Activated naive CD8-positive, alpha-beta T cell treated with anti-CD3 and anti-CD28 coated beads, Interleukin-2, amount 50 U/mL, for 16 hours (primary cell): Measurements from ENCODE around the gene LRRC4B.
"Not testable (repeated sequence)": the region's sequence is repeated elsewhere in the genome, so short reads cannot be mapped to it uniquely, and the experiment has no call there.

ENCODE experiments used
- DNase-seq: peaks from one replicate; pipeline ENCODE4 v3.0.0-alpha.2; 2020; ENCODE audit warnings: low read depth, low spot score

Gene LRRC4B

DNA sequence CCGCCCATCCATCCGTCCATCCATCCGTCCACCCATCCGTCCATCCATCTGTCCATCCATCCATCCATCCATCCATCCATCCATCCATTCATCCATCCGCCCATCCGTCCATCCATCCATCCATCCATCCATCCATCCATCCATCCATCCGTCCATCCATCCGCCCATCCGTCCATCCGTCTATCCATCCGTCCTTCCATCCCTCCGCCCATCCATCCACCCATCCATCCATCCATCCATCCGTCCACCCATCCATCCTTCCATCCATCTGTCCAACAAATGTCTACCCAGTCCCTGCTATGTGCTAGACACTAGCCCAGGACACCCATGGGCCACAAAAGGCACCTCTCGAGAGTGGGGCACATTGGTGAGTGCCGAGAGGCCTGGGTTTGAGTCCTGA, 15.7 kb downstream of the LRRC4B start:
- no peak for DNase-seq

DNA sequence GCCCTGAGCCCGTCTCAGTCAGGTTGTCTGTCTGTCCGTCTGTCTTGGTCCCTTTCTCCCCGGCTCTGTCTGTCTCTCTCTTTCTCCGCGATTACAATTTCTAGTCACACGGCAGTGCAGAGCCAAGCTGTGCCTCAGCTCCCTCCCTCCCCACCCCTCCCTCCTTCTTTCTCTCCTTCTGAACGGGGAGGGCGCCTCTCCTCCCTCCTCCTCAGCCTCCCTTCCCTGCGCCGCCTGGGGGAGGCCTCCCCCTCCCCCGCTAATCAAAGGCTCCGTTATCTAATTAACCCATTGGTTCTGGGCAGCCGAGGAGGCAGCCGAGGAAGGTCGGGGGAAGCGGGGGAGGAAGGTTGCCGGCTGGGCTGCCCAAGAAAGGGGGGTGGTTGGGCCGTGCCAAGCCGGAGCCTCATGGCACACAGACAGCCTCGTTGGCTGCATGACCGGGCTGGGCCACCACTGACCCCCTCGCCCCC, 16.5 kb downstream of the LRRC4B start:
- no peak for DNase-seq

DNA sequence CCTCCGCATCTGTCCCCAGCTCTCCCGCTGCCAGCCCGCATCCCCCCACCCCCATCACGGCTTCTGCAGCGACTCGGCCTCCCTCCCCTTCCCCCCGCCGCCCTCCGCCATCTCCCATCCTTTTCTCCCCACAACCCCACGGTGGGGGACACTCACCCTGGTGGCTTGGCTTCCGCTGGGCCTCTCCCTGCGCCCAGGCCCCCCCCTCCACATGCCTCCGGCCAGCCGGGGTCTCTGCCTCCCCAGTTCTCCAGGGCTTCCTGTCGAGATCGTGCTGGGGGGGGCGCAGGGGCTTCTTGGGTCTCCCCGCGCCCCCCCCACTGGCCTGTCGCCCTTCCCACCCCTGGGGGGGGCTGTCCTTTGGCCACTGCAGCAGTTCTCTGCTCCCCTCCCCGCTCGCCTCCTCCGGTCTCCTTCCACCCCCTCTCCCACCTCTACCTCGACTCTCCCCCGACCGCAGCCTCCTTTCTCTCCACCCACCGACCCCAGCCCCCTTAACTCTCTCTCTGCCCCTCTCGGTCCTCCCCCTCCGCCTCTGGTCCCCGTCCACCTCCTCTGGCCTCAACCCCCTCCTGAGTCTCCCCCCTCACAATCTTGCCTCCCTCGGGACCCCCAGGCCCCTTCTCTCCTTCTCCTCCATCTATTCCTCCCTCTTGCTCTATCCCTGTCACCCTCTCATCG, 17.1 kb downstream of the LRRC4B start:
- DNase-seq, result no peak

- no peak for DNase-seq
Measured at GRCh38 chr19:50550594-50550966, 17.7 kb downstream of the LRRC4B start.

GRCh38 chr19:50549927-50550593, 18.2 kb downstream of the LRRC4B start:
- DNase-seq, result no peak

DNA sequence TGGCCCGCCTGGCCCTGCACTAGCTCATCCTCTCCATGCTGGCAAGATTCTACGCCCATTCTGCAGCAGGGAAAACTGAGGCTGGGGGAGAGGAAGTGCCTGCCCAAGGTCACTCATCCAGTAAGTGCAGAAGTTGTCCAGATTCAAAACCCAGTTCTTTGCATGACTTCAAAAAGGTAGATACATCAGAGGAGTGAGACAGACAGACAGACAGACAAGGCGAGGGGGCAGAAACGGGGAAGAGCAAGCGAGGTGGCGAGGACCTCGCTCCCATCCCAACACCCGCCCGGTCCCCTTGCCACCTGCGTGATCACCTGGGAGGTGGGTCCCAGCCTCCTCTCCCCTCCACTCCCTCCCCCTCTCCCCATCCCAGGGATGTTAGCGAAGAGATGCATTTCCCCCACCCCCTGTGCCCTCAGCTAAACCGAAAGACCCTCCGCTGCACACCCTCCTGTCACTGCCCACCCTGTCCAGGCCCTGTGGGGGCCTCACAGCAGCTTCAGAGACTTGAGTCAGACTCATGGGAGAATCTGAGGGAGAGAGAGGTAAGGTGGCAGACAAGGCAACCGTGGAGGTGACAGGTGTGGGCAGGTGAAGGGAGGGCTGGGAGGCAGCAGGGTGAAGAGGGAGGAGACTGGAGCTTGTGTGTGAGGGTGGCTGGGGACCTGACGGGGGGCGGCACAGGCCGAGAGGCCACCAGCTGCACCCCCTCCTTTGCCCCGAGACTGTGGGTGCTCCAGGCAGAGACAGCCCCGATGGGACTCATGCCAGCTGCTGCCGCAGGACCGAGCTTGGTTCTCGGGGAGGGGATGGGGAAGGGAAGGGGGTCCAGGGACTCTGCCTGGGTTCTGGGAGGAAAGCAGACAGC, 18.9 kb downstream of the LRRC4B start:
- no peak for DNase-seq

DNA sequence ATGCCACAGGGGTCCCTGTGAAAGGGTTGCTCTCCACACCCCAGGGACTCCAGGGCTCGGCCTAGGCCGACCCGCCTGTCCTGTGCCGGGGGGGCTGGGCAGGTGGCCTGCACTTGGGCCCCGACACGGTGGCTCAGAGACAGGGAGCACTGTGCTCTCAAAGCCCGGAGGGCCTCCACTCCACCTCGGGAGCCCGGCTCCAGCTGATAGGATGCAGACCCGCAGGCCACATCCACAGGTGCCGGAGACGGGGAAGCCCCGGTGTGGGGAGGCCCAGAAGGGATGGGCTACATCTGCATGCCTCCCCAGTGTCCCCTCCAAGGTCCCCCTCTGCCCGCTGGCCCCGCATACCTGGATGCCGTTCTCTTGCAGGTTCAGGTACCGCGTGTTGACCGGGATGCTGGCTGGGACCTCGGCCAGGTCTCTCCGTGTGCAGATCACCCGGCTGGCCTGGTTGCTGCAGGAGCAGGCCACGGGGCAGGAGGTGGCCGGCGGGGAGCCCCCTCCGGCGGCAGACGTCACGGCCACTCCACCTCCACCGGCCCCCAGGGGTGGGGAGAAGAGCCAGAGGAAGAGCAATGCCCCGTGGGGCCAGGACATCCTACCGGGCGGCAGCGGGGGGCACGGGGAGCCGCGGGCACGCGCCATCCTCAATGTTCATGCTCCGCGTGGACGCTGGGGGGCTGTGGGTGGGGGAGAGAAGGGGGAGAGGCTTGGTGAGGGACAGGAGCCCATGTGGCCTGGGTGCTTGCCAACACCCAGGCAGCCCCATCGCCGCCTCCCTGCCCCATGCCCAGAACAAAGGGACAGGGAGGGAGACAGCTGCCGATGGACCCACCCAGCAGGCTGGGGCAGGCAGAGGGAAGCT, 19.8 kb downstream of the LRRC4B start:
- no peak for DNase-seq

DNA sequence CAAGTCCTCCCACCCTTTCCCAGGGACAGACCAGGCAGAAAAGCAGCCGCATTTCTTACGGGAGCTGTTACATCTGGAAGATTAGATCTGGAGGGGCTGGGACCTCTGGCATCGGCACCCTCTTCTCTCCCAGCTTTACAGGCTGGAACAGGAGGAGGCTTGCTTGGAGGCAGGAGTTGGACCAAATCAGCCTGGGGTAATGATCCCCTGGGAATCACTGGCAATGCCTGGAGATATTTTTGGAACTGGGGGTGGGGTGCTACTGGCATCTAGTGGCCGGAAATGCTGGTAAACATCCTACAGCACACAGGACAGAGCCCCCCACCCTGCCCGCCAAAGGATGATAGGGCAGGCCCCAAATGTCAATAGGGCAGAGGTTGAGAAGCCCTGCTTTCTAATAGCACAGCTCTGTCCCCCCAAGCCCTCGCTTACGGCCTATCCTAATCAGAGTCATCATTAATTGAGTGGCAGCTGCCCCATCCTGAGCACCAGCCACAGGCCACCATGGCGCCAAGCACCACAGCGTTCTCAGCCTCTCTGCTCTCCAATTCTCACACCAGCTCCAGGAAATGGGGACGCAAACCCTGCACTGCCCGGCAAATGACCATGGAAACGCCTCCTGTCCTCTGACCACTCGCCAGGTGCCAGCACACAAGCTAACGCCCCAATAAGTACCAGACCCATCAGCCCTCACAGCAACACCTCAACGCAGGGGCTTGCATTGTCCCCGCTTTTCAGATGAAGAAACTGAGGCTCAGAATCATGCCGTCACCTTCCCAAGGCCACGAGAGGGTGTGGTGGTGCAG, 20.6 kb downstream of the LRRC4B start:
- no peak for DNase-seq

DNA sequence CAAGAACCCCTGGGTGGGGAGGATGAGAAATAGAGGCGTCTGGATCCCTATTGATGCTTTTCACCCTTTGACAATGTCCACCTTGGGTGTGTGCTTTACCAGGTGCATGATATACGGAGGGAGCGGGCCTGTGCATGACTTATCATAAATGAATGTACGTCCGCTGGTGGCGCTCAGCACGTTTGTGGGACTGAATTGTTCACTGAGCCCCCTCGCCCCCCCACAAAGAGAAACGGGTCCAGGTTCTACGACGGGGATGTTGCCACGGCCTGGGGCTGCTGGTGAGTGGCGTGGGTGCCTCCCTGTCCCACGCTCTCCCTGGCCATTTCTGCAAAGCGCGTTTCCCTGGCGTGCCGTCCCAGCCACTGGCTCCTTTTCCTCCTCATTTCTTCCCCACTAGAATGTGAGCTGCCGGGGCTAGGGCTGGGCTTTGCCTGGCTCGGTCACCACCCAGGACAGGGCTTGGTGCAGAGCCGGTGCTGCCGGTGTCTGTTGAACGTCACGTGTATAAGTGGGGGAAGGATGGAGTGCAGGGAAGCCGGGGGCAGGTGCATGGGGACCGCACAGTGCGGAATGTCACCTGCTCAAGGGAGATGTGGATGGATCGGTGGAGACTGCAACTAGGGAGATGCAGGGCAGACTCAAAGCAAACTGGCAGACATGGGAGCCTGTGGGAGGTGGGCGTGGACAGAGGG, 21.6 kb downstream of the LRRC4B start:
- DNase-seq, result no peak

GRCh38 chr19:50542943-50543342, 25.3 kb downstream of the LRRC4B start:
- DNase-seq, result no peak

DNA sequence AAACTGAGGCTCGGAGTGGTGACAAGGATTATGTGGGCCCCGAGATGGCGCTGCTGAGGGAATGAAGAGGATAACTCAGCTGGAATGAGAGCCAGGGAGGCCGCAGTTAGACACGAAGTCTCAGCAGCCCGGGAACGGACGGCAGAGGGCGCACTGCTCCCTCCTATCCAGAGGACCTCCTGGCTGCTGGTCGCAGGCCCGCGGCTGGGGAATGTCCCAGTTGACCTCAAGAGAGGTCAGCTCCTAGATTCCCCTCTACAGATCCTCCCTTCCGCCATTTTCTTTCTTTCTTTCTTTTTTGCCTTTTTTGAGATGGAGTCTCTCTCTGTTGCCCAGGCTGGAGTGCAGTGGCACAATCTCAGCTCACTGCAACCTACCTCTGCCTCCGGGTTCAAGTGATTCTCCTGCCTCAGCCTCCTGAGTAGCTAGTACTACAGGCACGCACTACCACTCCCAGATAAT, 30.4 kb downstream of the LRRC4B start:
- no peak for DNase-seq

- no peak for DNase-seq
Measured at GRCh38 chr19:50537306-50537685, 30.9 kb downstream of the LRRC4B start.

GRCh38 chr19:50536662-50537305, 31.5 kb downstream of the LRRC4B start:
- no peak for DNase-seq

GRCh38 chr19:50535672-50536187, 32.5 kb downstream of the LRRC4B start:
- no peak for DNase-seq

DNA sequence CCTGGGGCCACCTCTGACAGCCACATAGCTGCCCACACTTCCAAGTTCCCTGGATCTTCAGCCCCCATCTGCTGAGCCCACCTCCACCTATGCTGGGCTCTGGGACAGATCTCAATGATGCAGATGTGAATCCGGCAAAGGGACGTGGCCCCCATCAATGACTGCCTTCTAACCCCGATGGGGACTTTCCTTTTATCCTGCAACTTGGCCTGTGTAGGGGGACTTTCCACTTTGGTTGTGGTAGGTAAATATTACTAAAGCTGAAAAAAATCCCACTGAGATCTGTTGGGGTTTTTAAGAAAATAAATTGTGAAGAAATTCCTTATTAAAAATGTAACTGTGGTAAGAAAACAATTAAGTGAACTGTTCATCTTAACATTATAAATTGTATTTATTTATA, 33.8 kb downstream of the LRRC4B start:
- no peak for DNase-seq

- no peak for DNase-seq
Measured at GRCh38 chr19:50532952-50533351, 35.3 kb downstream of the LRRC4B start.

DNA sequence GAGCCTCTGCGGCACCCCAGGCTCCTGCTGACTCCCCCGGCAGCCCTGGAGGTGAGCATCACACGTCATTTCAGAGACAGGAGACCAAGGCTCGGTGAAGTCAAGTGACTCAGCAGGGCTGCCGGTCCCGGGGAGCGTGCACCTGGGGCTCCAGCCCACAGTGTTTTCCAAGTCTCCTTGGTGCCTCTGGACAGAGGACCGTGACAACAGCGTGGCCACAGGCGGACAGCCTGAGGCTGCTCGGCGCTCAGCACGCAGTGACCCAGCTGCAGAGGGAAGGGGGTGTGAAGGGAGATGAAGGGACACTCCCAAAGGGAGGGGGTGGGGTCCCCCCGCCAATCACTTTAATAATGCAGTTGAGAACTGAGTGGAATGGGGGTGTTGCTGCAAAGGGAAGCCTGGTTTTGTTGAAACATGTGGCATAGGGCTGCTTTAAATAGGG, 37.0 kb downstream of the LRRC4B start:
- DNase-seq, result no peak

GRCh38 chr19:50528052-50528451, 40.2 kb downstream of the LRRC4B start:
- DNase-seq, result not testable (repeated sequence)

DNA sequence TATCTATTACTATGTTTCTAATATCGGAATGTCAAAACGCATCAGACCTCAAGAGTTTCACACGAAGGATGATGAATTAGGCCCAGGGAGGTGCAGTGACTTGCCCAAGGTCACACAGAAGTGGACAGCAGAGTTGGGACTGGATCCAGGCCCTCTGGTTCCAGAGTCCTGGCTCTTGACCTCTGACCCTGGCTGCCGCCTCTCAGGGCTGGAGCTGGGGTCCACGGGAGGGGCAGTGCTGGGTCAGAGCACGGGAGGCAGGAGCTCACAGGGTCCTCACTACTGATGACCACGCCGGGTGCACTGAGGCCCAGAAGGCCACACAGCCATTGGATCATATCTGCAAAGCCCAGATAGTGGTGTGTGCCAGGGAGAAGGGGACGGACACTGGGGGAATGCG, 45.4 kb downstream of the LRRC4B start:
- DNase-seq, result no peak
